H1 (cell line): ENCODE results near the gene HSD17B2. TPM values are rescaled to one million over a fixed set of nuclear protein-coding genes. Genes with fewer than 3 reads are reported as not detected.

ENCODE experiments used
- ATF2 ChIP-seq: IDR thresholded peaks from 2 replicates; pipeline ENCODE4 v1.6.1; 2012; ENCODE audit warnings: low read length, inconsistent platforms
- BRCA1 ChIP-seq: IDR thresholded peaks from 2 replicates; pipeline ENCODE4 v1.6.1; 2012; ENCODE audit warnings: low read depth, low read length, improper control_type of control experiment
- CTBP2 ChIP-seq: IDR thresholded peaks from 2 replicates; pipeline ENCODE4 v1.7.0; 2011; ENCODE audit warnings: borderline replicate concordance, mild to moderate bottlenecking, moderate library complexity, mixed read lengths, low read length; ENCODE audit not compliant: insufficient read depth, insufficient read length
- EP300 ChIP-seq, 2 experiments: IDR thresholded peaks; 1 replicate in 1 of 2; 2 replicates in 1 of 2; pipeline ENCODE4 v1.6.1; 2011 to 2012; ENCODE audit warnings: low read depth in 2 of 2, low read length in 2 of 2, mild to moderate bottlenecking in 2 of 2, borderline replicate concordance in 1 of 2, inconsistent platforms in 1 of 2, moderate library complexity in 1 of 2
- KDM4A ChIP-seq: IDR thresholded peaks from one replicate; pipeline ENCODE4 v1.7.1; 2012; ENCODE audit warnings: low read depth, mild to moderate bottlenecking, moderate library complexity, low read length, inconsistent platforms; ENCODE audit not compliant: severe bottlenecking
- TAF1 ChIP-seq: IDR thresholded peaks from 2 replicates; pipeline ENCODE4 v1.6.1; 2011; ENCODE audit warnings: mild to moderate bottlenecking, low read depth, low read length
- USF2 ChIP-seq: IDR thresholded peaks from 2 replicates; pipeline ENCODE4 v1.6.1; 2011; ENCODE audit warnings: low read length, improper control_type of control experiment
- polyA plus RNA-seq, 7 experiments: library from polyadenylated mRNA; depleted of rRNA in 3 of 7; stranded (reverse) in 5 of 7; unstranded in 2 of 7; fragments of >200 nt in 5 of 7; fragments of 200-250 nt in 2 of 7; gene quantifications; 1 replicate in 5 of 7; 2 replicates in 1 of 7; 4 replicates in 1 of 7; pipeline versions ENCODE4 v1.2.1 to v1.2.3, GENCODE V29; 2011 to 2013; ENCODE audit warnings: missing spikeins in 2 of 7, mixed read lengths in 2 of 7
- total RNA-seq: library from RNA; stranded (reverse); fragmentation: NEBNext Ultra II Directional; extraction: Animal tissue kit (Norgen Biotek cat#: 25700); gene quantifications from 2 replicates; pipeline ENCODE4 v1.2.1, GENCODE V29; 2021
- TF ChIP-seq, protein P1 (sequence below): fragments of 300-600 bp; sonication (generic); IDR thresholded peaks from 2 replicates; pipeline ENCODE4 v1.7.1; 2012; ENCODE audit warnings: low read length, moderate library complexity, mild to moderate bottlenecking, inconsistent platforms; ENCODE audit not compliant: insufficient replicate concordance

Gene HSD17B2
- total and polyA plus RNA-seq, 2 of the 8 experiments (the other 6 are each of a cell fraction or from before 2014, with no cell fraction given) = not detected

DNA sequence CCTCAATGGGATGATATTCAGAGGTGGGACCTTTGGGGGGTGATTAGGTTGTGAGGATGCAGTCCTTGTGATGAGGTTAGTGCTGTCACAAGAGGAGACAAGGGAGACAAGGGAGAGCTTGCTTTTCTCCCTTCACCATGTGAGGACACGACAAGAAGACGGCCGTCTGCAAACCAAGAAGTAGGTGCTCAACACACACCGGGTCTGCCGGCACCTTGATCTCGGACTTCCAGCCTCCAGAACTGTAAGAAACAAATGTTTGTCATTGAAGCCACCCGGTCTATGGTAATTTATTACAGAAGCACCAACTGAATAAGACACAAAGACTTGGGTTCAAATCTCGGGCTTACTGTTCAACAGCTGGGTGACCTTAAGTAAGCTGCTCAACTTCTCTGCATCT, 70.1 kb downstream of the HSD17B2 start (continued):
- TF ChIP-seq, protein P1, sequence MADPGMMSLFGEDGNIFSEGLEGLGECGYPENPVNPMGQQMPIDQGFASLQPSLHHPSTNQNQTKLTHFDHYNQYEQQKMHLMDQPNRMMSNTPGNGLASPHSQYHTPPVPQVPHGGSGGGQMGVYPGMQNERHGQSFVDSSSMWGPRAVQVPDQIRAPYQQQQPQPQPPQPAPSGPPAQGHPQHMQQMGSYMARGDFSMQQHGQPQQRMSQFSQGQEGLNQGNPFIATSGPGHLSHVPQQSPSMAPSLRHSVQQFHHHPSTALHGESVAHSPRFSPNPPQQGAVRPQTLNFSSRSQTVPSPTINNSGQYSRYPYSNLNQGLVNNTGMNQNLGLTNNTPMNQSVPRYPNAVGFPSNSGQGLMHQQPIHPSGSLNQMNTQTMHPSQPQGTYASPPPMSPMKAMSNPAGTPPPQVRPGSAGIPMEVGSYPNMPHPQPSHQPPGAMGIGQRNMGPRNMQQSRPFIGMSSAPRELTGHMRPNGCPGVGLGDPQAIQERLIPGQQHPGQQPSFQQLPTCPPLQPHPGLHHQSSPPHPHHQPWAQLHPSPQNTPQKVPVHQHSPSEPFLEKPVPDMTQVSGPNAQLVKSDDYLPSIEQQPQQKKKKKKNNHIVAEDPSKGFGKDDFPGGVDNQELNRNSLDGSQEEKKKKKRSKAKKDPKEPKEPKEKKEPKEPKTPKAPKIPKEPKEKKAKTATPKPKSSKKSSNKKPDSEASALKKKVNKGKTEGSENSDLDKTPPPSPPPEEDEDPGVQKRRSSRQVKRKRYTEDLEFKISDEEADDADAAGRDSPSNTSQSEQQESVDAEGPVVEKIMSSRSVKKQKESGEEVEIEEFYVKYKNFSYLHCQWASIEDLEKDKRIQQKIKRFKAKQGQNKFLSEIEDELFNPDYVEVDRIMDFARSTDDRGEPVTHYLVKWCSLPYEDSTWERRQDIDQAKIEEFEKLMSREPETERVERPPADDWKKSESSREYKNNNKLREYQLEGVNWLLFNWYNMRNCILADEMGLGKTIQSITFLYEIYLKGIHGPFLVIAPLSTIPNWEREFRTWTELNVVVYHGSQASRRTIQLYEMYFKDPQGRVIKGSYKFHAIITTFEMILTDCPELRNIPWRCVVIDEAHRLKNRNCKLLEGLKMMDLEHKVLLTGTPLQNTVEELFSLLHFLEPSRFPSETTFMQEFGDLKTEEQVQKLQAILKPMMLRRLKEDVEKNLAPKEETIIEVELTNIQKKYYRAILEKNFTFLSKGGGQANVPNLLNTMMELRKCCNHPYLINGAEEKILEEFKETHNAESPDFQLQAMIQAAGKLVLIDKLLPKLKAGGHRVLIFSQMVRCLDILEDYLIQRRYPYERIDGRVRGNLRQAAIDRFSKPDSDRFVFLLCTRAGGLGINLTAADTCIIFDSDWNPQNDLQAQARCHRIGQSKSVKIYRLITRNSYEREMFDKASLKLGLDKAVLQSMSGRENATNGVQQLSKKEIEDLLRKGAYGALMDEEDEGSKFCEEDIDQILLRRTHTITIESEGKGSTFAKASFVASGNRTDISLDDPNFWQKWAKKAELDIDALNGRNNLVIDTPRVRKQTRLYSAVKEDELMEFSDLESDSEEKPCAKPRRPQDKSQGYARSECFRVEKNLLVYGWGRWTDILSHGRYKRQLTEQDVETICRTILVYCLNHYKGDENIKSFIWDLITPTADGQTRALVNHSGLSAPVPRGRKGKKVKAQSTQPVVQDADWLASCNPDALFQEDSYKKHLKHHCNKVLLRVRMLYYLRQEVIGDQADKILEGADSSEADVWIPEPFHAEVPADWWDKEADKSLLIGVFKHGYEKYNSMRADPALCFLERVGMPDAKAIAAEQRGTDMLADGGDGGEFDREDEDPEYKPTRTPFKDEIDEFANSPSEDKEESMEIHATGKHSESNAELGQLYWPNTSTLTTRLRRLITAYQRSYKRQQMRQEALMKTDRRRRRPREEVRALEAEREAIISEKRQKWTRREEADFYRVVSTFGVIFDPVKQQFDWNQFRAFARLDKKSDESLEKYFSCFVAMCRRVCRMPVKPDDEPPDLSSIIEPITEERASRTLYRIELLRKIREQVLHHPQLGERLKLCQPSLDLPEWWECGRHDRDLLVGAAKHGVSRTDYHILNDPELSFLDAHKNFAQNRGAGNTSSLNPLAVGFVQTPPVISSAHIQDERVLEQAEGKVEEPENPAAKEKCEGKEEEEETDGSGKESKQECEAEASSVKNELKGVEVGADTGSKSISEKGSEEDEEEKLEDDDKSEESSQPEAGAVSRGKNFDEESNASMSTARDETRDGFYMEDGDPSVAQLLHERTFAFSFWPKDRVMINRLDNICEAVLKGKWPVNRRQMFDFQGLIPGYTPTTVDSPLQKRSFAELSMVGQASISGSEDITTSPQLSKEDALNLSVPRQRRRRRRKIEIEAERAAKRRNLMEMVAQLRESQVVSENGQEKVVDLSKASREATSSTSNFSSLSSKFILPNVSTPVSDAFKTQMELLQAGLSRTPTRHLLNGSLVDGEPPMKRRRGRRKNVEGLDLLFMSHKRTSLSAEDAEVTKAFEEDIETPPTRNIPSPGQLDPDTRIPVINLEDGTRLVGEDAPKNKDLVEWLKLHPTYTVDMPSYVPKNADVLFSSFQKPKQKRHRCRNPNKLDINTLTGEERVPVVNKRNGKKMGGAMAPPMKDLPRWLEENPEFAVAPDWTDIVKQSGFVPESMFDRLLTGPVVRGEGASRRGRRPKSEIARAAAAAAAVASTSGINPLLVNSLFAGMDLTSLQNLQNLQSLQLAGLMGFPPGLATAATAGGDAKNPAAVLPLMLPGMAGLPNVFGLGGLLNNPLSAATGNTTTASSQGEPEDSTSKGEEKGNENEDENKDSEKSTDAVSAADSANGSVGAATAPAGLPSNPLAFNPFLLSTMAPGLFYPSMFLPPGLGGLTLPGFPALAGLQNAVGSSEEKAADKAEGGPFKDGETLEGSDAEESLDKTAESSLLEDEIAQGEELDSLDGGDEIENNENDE = no peak
- no peak for TF ChIP-seq TAF1
- TF ChIP-seq ATF2 = no peak
- no peak for TF ChIP-seq EP300 (IDR thresholded peaks at IDR 0.05; ENCODE audit: borderline replicate concordance in 1 of 2, low read depth in 2 of 2, low read length in 2 of 2)
- TF ChIP-seq KDM4A = no peak
- no peak for TF ChIP-seq BRCA1
- TF ChIP-seq USF2 = no peak
- TF ChIP-seq CTBP2 = no peak
